Nephron progenitor cell (in vitro differentiated cells): ENCODE results near the gene THBS1.
A peak's percentile ranks its signal among the peaks of the same experiment; 100 is the strongest.

ENCODE experiments used
- DNase-seq: peaks from one replicate; pipeline ENCODE4 v3.0.0; 2021
- H3K27ac Mint-ChIP-seq: 2 replicates; pipeline ENCODE4 v1.8.0; 2021; ENCODE audit warnings: mild to moderate bottlenecking, moderate library complexity, mixed read lengths
- H3K27me3 Mint-ChIP-seq: 2 replicates; pipeline ENCODE4 v1.8.0; 2021; ENCODE audit warnings: mild to moderate bottlenecking, low read depth, mixed read lengths; ENCODE audit not compliant: poor library complexity
- H3K36me3 Mint-ChIP-seq: 2 replicates; pipeline ENCODE4 v1.8.0; 2021; ENCODE audit warnings: low read depth, mixed read lengths
- H3K4me1 Mint-ChIP-seq: 2 replicates; pipeline ENCODE4 v1.8.0; 2021; ENCODE audit warnings: mixed read lengths
- H3K4me3 Mint-ChIP-seq: 2 replicates; pipeline ENCODE4 v1.8.0; 2021; ENCODE audit warnings: mild to moderate bottlenecking, moderate library complexity, mixed read lengths
- H3K9me3 Mint-ChIP-seq: 2 replicates; pipeline ENCODE4 v1.8.0; 2021; ENCODE audit warnings: mild to moderate bottlenecking, moderate library complexity, mixed read lengths
- CTCF ChIP-seq: fragments of 200-600 bp; sonication (generic); IDR thresholded peaks from 2 replicates; pipeline ENCODE4 v1.5.0; 2021; ENCODE audit warnings: antibody characterized with exemption

The THBS1 gene

GRCh38 chr15:39581242-39581792, 438 bp downstream of the THBS1 start:
- no peak for TF ChIP-seq CTCF
- Mint-ChIP-seq H3K4me3 (peak overlapping the region; percentile 88), H3K27ac (peak overlapping the region; percentile 3), H3K4me1 (peaks cover 46% of the 10 kb centered on the region), H3K27me3 (peaks cover 23% of the 10 kb centered on the region), H3K36me3 (peaks cover 11% of the 10 kb centered on the region), H3K9me3 (no peaks in the 10 kb centered on the region)
- DNase-seq: no peak

- H3K9me3 Mint-ChIP-seq: no peaks in the 10 kb centered on the region
- peaks cover 51% of the 10 kb centered on the region for H3K4me1 Mint-ChIP-seq
- TF ChIP-seq CTCF: no peak
- peaks cover 23% of the 10 kb centered on the region for H3K27me3 Mint-ChIP-seq
- peaks cover 15% of the 10 kb centered on the region for H3K36me3 Mint-ChIP-seq
- H3K27ac Mint-ChIP-seq: no peak overlapping the region
- peak; percentile 54 for DNase-seq
- peak overlapping the region; percentile 88 for H3K4me3 Mint-ChIP-seq
Observed at GRCh38 chr15:39581793-39582285, 960 bp downstream of the THBS1 start.

DNA sequence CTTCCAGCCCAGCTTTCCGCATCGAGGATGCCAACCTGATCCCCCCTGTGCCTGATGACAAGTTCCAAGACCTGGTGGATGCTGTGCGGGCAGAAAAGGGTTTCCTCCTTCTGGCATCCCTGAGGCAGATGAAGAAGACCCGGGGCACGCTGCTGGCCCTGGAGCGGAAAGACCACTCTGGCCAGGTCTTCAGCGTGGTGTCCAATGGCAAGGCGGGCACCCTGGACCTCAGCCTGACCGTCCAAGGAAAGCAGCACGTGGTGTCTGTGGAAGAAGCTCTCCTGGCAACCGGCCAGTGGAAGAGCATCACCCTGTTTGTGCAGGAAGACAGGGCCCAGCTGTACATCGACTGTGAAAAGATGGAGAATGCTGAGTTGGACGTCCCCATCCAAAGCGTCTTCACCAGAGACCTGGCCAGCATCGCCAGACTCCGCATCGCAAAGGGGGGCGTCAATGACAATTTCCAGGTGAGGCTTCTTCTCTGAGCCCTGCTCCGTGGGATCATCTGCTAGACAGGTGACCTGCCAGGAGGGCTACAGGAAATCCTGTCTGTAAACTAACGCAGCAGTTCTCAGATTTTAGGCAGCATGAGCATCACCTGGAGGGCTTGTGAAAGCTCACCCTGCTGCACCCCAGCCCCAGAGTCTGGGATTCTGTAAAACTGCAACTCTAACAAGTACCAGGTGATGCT, 1.6 kb downstream of the THBS1 start:
- peak overlapping the region; percentile 88 for H3K4me3 Mint-ChIP-seq
- peaks cover 23% of the 10 kb centered on the region for H3K27me3 Mint-ChIP-seq
- no peak for DNase-seq
- TF ChIP-seq CTCF: no peak
- H3K9me3 Mint-ChIP-seq: no peaks in the 10 kb centered on the region
- H3K36me3 Mint-ChIP-seq: peaks cover 17% of the 10 kb centered on the region
- peaks cover 52% of the 10 kb centered on the region for H3K4me1 Mint-ChIP-seq
- H3K27ac Mint-ChIP-seq: no peak overlapping the region

- H3K4me3 Mint-ChIP-seq: peak overlapping the region; percentile 88
Observed at GRCh38 chr15:39582977-39583595, 2.2 kb downstream of the THBS1 start.

DNA sequence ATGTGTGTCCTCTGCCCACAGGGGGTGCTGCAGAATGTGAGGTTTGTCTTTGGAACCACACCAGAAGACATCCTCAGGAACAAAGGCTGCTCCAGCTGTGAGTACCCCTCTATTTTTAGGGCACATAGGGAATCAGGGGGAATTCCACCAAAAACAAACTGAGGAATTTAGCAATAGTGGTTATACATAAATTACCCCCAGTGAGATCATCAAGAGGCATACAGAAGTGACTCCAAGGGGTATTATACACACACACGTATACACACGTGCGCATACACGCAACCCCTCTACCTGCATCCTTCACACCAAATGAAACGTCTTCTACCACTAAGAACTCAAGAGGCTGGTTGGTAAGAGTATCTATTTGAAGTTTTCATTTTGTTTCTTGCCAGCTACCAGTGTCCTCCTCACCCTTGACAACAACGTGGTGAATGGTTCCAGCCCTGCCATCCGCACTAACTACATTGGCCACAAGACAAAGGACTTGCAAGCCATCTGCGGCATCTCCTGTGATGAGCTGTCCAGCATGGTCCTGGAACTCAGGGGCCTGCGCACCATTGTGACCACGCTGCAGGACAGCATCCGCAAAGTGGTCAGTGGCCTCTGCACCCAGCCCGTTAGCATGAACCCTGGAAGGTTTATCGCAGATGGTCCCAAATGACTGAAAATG, 2.9 kb downstream of the THBS1 start:
- TF ChIP-seq CTCF: peak; percentile 30
- Mint-ChIP-seq H3K36me3 (peaks cover 27% of the 10 kb centered on the region), H3K4me3 (no peak overlapping the region), H3K4me1 (peaks cover 51% of the 10 kb centered on the region), H3K27me3 (peaks cover 15% of the 10 kb centered on the region), H3K27ac (no peak overlapping the region), H3K9me3 (no peaks in the 10 kb centered on the region)
- DNase-seq: peak; percentile 32

More at GRCh38 chr15:39582977-39583595, 2.2 kb downstream of the THBS1 start:
- peaks cover 21% of the 10 kb centered on the region for H3K27me3 Mint-ChIP-seq
- H3K9me3 Mint-ChIP-seq: no peaks in the 10 kb centered on the region
- DNase-seq: no peak
- no peak overlapping the region for H3K27ac Mint-ChIP-seq
- peaks cover 22% of the 10 kb centered on the region for H3K36me3 Mint-ChIP-seq
- H3K4me1 Mint-ChIP-seq: peaks cover 52% of the 10 kb centered on the region
- no peak for TF ChIP-seq CTCF
